IMR-90 (cell line): ENCODE results near the gene ZRANB3. TPM values are rescaled to one million over a fixed set of nuclear protein-coding genes. Genes with fewer than 3 reads are reported as not detected.
"Not testable (repeated sequence)": the region's sequence is repeated elsewhere in the genome, so short reads cannot be mapped to it uniquely, and the experiment has no call there.

ENCODE experiments used
- ATAC-seq: fragments of 200-7000 bp; cut with Tn5 transposase; 2 replicates; pipeline ENCODE4 v1.9.1; 2020; ENCODE audit warnings: low read depth, mild to moderate bottlenecking, moderate library complexity
- BruUV-seq: library from RNA; stranded (reverse); fragments of 400-500 nt; replicated peaks from 2 replicates; lab custom pipeline; 2021; lab: Mats Ljungman, UMichigan
- CTCF ChIA-PET: fragments of 300-600 bp; formaldehyde crosslinking; extraction: SDS; loops from one replicate; lab custom pipeline; 2021; ENCODE audit warnings: antibody characterized with exemption; lab: Yijun Ruan, JAX
- POLR2A ChIA-PET: fragments of 300-600 bp; sonication (Branson Sonifier 250); formaldehyde crosslinking; loops from one replicate; lab custom pipeline; 2022; ENCODE audit warnings: antibody characterized with exemption; ENCODE audit not compliant: unreplicated experiment; lab: Charles Lee
- DNase-seq: peaks from one replicate; pipeline ENCODE4 v3.0.0; 2013
- H2AFZ ChIP-seq: replicated peaks from 2 replicates; pipeline ENCODE3; 2013; ENCODE audit warnings: low read length, mild to moderate bottlenecking; ENCODE audit not compliant: poor library complexity
- H2AK5ac ChIP-seq: 2 replicates; pipeline ENCODE4 v1.6.1; 2013; ENCODE audit warnings: low read depth, low read length, inconsistent platforms
- H2AK9ac ChIP-seq: replicated peaks from 2 replicates; pipeline ENCODE3; 2013; ENCODE audit warnings: mild to moderate bottlenecking, low read depth, low read length, moderate library complexity; ENCODE audit not compliant: poor library complexity
- H2BK120ac ChIP-seq: 2 replicates; pipeline ENCODE4 v1.6.1; 2013; ENCODE audit warnings: low read depth, low read length, inconsistent platforms
- H2BK15ac ChIP-seq: 3 replicates; pipeline ENCODE4 v1.6.1; 2013; ENCODE audit warnings: low read depth, low read length, inconsistent platforms
- H2BK20ac ChIP-seq: 2 replicates; pipeline ENCODE4 v1.6.1; 2013; ENCODE audit warnings: low read depth, mild to moderate bottlenecking, inconsistent platforms, low read length, moderate library complexity
- H2BK5ac ChIP-seq: 2 replicates; pipeline ENCODE4 v1.6.1; 2013; ENCODE audit warnings: mild to moderate bottlenecking, low read depth, low read length, inconsistent platforms; ENCODE audit not compliant: poor library complexity, severe bottlenecking
- H3K14ac ChIP-seq: replicated peaks from 2 replicates; pipeline ENCODE4 v1.6.1; 2013; ENCODE audit warnings: low read depth, low read length, inconsistent platforms
- H3K18ac ChIP-seq: 2 replicates; pipeline ENCODE4 v1.6.1; 2013; ENCODE audit warnings: low read depth, low read length, control low read depth
- H3K23ac ChIP-seq: 2 replicates; pipeline ENCODE4 v1.6.1; 2013; ENCODE audit warnings: low read depth, low read length, inconsistent platforms
- H3K27ac ChIP-seq: 2 replicates; pipeline ENCODE4 v1.5.1; 2013; ENCODE audit warnings: mild to moderate bottlenecking, control low read depth, low read length; ENCODE audit not compliant: insufficient read depth
- H3K27me3 ChIP-seq: 2 replicates; pipeline ENCODE4 v1.6.1; 2013; ENCODE audit warnings: low read length; ENCODE audit not compliant: control insufficient read depth, insufficient read depth
- H3K36me3 ChIP-seq: 2 replicates; pipeline ENCODE4 v1.6.1; 2013; ENCODE audit warnings: low read length, mixed read lengths; ENCODE audit not compliant: control insufficient read depth, insufficient read depth
- H3K4ac ChIP-seq: 2 replicates; pipeline ENCODE4 v1.6.1; 2013; ENCODE audit warnings: low read depth, low read length, inconsistent platforms
- H3K4me1 ChIP-seq: 2 replicates; pipeline ENCODE4 v1.6.1; 2013; ENCODE audit warnings: low read length, mixed read lengths; ENCODE audit not compliant: control insufficient read depth, insufficient read depth
- H3K4me2 ChIP-seq: 2 replicates; pipeline ENCODE4 v1.6.1; 2013; ENCODE audit warnings: low read depth, mild to moderate bottlenecking, control low read depth, low read length, moderate library complexity
- H3K4me3 ChIP-seq: 2 replicates; pipeline ENCODE4 v1.5.1; 2013; ENCODE audit warnings: low read depth, mild to moderate bottlenecking, control low read depth, low read length, moderate library complexity; ENCODE audit not compliant: insufficient read depth
- H3K56ac ChIP-seq: 2 replicates; pipeline ENCODE4 v1.6.1; 2013; ENCODE audit warnings: low read length, inconsistent platforms; ENCODE audit not compliant: insufficient read depth; ENCODE audit errors: extremely low read depth
- H3K79me1 ChIP-seq, 2 experiments: 2 replicates each; pipeline ENCODE4 v1.6.1; 2013; ENCODE audit warnings: low read length in 2 of 2, inconsistent platforms in 1 of 2, low read depth in 1 of 2
- H3K9ac ChIP-seq: 2 replicates; pipeline ENCODE4 v1.6.1; 2013; ENCODE audit warnings: low read depth, low read length, control low read depth
- H3K9me1 ChIP-seq: 2 replicates; pipeline ENCODE4 v1.6.1; 2013; ENCODE audit warnings: low read length, inconsistent platforms; ENCODE audit not compliant: insufficient read depth
- H3K9me3 ChIP-seq: 2 replicates; pipeline ENCODE4 v1.6.1; 2013; ENCODE audit warnings: low read length; ENCODE audit not compliant: control insufficient read depth, insufficient read depth
- H4K20me1 ChIP-seq: 2 replicates; pipeline ENCODE4 v1.6.1; 2013; ENCODE audit warnings: low read length, inconsistent platforms; ENCODE audit not compliant: insufficient read depth
- H4K5ac ChIP-seq: 2 replicates; pipeline ENCODE4 v1.6.1; 2013; ENCODE audit warnings: mild to moderate bottlenecking, low read depth, low read length, control low read depth
- H4K8ac ChIP-seq, 2 experiments: 2 replicates each; pipeline ENCODE4 v1.6.1; 2013; ENCODE audit warnings: low read depth in 2 of 2, low read length in 2 of 2, control low read depth in 1 of 2, inconsistent platforms in 1 of 2
- H4K91ac ChIP-seq: 2 replicates; pipeline ENCODE4 v1.6.1; 2013; ENCODE audit warnings: low read depth, low read length, inconsistent platforms; ENCODE audit not compliant: insufficient read depth
- BHLHE40 ChIP-seq: fragments of 150-350 bp; IDR thresholded peaks from 2 replicates; pipeline ENCODE4 v1.6.1; 2016; ENCODE audit warnings: mild to moderate bottlenecking, low read depth, low read length
- CEBPB ChIP-seq: IDR thresholded peaks from 2 replicates; pipeline ENCODE4 v1.6.1; 2012; ENCODE audit warnings: low read depth, low read length, improper control_type of control experiment
- CHD1 ChIP-seq: IDR thresholded peaks from 2 replicates; pipeline ENCODE4 v1.6.1; 2012; ENCODE audit warnings: low read depth, low read length, improper control_type of control experiment
- FOS ChIP-seq: fragments of 150-350 bp; IDR thresholded peaks from 2 replicates; pipeline ENCODE4 v1.6.1; 2016; ENCODE audit warnings: low read depth, low read length
- MAZ ChIP-seq: IDR thresholded peaks from 2 replicates; pipeline ENCODE4 v1.6.1; 2012; ENCODE audit warnings: low read depth, mild to moderate bottlenecking, low read length, improper control_type of control experiment, moderate library complexity, borderline replicate concordance
- POLR2A ChIP-seq: IDR thresholded peaks from 2 replicates; pipeline ENCODE4 v1.6.1; 2012; ENCODE audit warnings: mild to moderate bottlenecking, low read depth, low read length
- RAD21 ChIP-seq: IDR thresholded peaks from 2 replicates; pipeline ENCODE4 v1.6.1; 2012; ENCODE audit warnings: low read length, improper control_type of control experiment
- RCOR1 ChIP-seq: IDR thresholded peaks from 2 replicates; pipeline ENCODE4 v1.6.1; 2012; ENCODE audit warnings: mild to moderate bottlenecking, low read length, improper control_type of control experiment; ENCODE audit not compliant: insufficient replicate concordance
- WGBS, 2 experiments: methylation state at CpG; one replicate each; pipeline versions ENCODE4 v1.1.5 to v1.1.7; 2013; ENCODE audit warnings: missing lambda C conversion rate in 2 of 2; ENCODE audit not compliant: insufficient read length in 1 of 2; ENCODE audit errors: extremely low coverage in 2 of 2; 5-methylcytosine and 5-hydroxymethylcytosine counted together
- dilution Hi-C: fragments of 300-500 bp; cut with HindIII; formaldehyde crosslinking; loops from one replicate; pipeline ENCODE4 v1.14.3; 2018; ENCODE audit warnings: low sequenced_read_pairs; ENCODE audit not compliant: unreplicated experiment
- in situ Hi-C: fragments of 300-500 bp; cut with MboI; formaldehyde crosslinking; loops from 3 replicates; pipeline ENCODE4 v1.14.3; 2019; ENCODE audit warnings: low sequenced_read_pairs, inconsistent platforms, mixed read lengths
- intact Hi-C: fragments of 100-400 bp; cut with micrococcal nuclease; formaldehyde crosslinking; loops from 2 replicates; pipeline ENCODE4 v1.10.0; 2022
- polyA plus RNA-seq, 3 experiments: library from polyadenylated mRNA; depleted of rRNA; stranded (reverse); fragments of >200 nt; gene quantifications; 2 replicates each; pipeline ENCODE4 v1.2.3, GENCODE V29; 2012; ENCODE audit warnings: low replicate concordance in 1 of 3
- total RNA-seq: library from RNA; depleted of rRNA; stranded (reverse); fragments of >200 nt; gene quantifications from 2 replicates; pipeline ENCODE4 v1.2.3, GENCODE V29; 2012
- TF ChIP-seq, protein P1 (sequence below): fragments of 150-350 bp; IDR thresholded peaks from 2 replicates; pipeline ENCODE4 v1.6.1; 2017; ENCODE audit warnings: mild to moderate bottlenecking, antibody characterized with exemption, low read length, low read depth
- TF ChIP-seq, protein P2 (sequence below): fragments of 150-350 bp; IDR thresholded peaks from 2 replicates; pipeline ENCODE4 v1.6.1; 2016; ENCODE audit warnings: low read depth, mild to moderate bottlenecking, low read length, moderate library complexity, borderline replicate concordance

ZRANB3 gene
- total and polyA plus RNA-seq, 2 of the 4 experiments (the other 2 are of a cell fraction): 3.4 to 9.3 TPM

DNA sequence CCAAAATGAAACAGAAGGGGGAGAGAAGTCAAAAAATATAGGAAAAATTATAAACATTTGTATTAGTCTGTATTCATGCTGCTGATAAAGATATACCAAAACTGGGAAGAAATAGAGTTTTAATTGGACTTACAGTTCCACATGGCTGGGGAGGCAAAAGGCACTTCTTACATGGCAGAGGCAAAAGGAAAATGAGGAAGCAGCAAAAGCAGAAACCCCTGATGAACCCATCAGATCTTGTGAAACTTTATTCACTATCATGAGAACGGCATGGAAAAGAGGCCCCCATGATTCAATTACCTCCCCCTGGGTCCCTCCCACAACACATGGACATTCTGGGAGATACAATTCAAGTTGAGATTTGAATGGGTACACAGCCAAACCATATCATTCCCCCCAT lies 79.1 kb downstream of the ZRANB3 start:
- intact Hi-C loops: no loop called here

DNA sequence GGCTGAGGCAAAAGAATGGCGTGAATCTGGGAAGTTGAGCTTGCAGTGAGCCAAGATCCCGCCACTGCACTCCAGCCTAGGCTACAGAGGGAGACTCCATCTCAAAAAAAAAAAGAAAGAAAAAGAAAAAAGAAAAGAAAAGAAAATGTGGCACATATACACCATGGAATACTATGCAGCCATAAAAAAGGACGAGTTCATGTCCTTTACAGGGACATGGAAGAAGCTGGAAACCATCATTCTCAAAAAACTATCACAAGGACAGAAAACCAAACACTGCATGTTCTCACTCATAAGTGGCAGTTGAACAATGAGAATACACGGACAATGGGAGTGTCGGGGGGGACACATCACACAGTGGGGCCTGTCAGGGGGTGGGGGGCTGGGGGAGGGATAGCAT lies 88.0 kb downstream of the ZRANB3 start:
- H2BK15ac ChIP-seq, BruUV-seq, H3K36me3 ChIP-seq, H3K9me1 ChIP-seq, H3K4me3 ChIP-seq, H2BK20ac ChIP-seq, intact Hi-C loops, H3K4me2 ChIP-seq, H2AK9ac ChIP-seq, DNase-seq, H3K27me3 ChIP-seq, H2AK5ac ChIP-seq, H3K9ac ChIP-seq, H3K27ac ChIP-seq, ATAC-seq, H2BK120ac ChIP-seq, H3K79me1 ChIP-seq, CTCF ChIA-PET, H3K9me3 ChIP-seq, dilution Hi-C loops, in situ Hi-C loops, H3K4me1 ChIP-seq, H2BK5ac ChIP-seq, H3K4ac ChIP-seq, H4K5ac ChIP-seq, H3K18ac ChIP-seq, H4K8ac ChIP-seq, H2AFZ ChIP-seq, H4K91ac ChIP-seq, H3K14ac ChIP-seq, POLR2A ChIA-PET, H4K20me1 ChIP-seq, H3K56ac ChIP-seq, H3K23ac ChIP-seq: not testable (repeated sequence)
- WGBS, 2 experiments: no CpG with 5 or more reads among the region's 5 CpGs

More for the DNA sequence above, 79.1 kb downstream of the ZRANB3 start:
- Histone ChIP-seq H3K9me3 (peaks cover 3% of the 10 kb centered on the region; the same call in 1 of the 2 replicates), H3K4ac (no peak overlapping the region), H3K27ac (no peak overlapping the region), H3K79me1 (no peaks in the 10 kb centered on the region), H3K27me3 (no peaks in the 10 kb centered on the region), H2AK9ac (no peak overlapping the region), H4K8ac (no peak overlapping the region), H4K91ac (no peak overlapping the region), H3K14ac (no peak overlapping the region), H3K9ac (no peak overlapping the region), H2BK5ac (no peak overlapping the region), H2AFZ (no peak overlapping the region), H2BK15ac (no peak overlapping the region), H2BK120ac (no peak overlapping the region), H3K56ac (no peak overlapping the region), H2BK20ac (no peak overlapping the region), H2AK5ac (no peak overlapping the region), H3K18ac (no peak overlapping the region), H3K4me1 (no peaks in the 10 kb centered on the region), H3K23ac (no peak overlapping the region), H4K20me1 (no peaks in the 10 kb centered on the region), H3K36me3 (no peaks in the 10 kb centered on the region), H3K4me2 (no peak overlapping the region), H3K9me1 (no peaks in the 10 kb centered on the region), H4K5ac (no peak overlapping the region), H3K4me3 (no peak overlapping the region)
- CTCF ChIA-PET: interaction anchor here (0.6 kb wide), 1 partner anchor 452 kb away, joined by 3 read pairs; no protein-coding TSS in a partner anchor
- BruUV-seq: no TSS peak
- POLR2A ChIA-PET: no interaction called here
- dilution Hi-C loops: no loop called here
- WGBS, 2 experiments: no CpG with 5 or more reads among the region's 1 CpG
- ATAC-seq (no peak), DNase-seq (no peak)
- TF ChIP-seq MAZ (no peak), RCOR1 (no peak), POLR2A (no peak), FOS (no peak), CHD1 (no peak), BHLHE40 (no peak), CEBPB (no peak), RAD21 (no peak)
- TF ChIP-seq, protein P1, sequence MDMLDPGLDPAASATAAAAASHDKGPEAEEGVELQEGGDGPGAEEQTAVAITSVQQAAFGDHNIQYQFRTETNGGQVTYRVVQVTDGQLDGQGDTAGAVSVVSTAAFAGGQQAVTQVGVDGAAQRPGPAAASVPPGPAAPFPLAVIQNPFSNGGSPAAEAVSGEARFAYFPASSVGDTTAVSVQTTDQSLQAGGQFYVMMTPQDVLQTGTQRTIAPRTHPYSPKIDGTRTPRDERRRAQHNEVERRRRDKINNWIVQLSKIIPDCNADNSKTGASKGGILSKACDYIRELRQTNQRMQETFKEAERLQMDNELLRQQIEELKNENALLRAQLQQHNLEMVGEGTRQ: no peak
- TF ChIP-seq, protein P2, sequence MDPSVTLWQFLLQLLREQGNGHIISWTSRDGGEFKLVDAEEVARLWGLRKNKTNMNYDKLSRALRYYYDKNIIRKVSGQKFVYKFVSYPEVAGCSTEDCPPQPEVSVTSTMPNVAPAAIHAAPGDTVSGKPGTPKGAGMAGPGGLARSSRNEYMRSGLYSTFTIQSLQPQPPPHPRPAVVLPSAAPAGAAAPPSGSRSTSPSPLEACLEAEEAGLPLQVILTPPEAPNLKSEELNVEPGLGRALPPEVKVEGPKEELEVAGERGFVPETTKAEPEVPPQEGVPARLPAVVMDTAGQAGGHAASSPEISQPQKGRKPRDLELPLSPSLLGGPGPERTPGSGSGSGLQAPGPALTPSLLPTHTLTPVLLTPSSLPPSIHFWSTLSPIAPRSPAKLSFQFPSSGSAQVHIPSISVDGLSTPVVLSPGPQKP: no peak
- in situ Hi-C loops: no loop called here
